HepG2 (cell line): Measurements from ENCODE around the gene PPP1R15B. TPM values are rescaled to one million over a fixed set of nuclear protein-coding genes. Genes with fewer than 3 reads are reported as not detected.

Experiments used
- ATAC-seq: fragments of 200-7000 bp; cut with Tn5 transposase; 3 replicates; pipeline ENCODE4 v1.9.1; 2020; ENCODE audit warnings: mild to moderate bottlenecking, moderate library complexity
- BruUV-seq: library from RNA; stranded (reverse); fragments of 400-500 nt; replicated peaks from 2 replicates; lab custom pipeline; 2021; lab: Mats Ljungman, UMichigan
- CTCF ChIA-PET: fragments of 300-600 bp; formaldehyde crosslinking; extraction: SDS; loops from one replicate; lab custom pipeline; 2021; ENCODE audit warnings: low total read pairs, inconsistent platforms, low intra/inter-chr PET ratio; lab: Yijun Ruan, JAX
- POLR2A ChIA-PET: fragments of 350-600 bp; sonication (Branson Sonifier 250); formaldehyde crosslinking; loops from one replicate; lab custom pipeline; 2020; ENCODE audit warnings: antibody characterized with exemption, inconsistent platforms; lab: Yijun Ruan, JAX
- DNase-seq: peaks from one replicate; pipeline ENCODE4 v3.0.0-alpha.2; 2015; ENCODE audit warnings: low spot score
- FAIRE-seq: peaks from 3 replicates; lab custom pipeline; 2011; peaks lifted over from hg19 to GRCh38; lab: Jason Lieb, UNC
- H2AFZ ChIP-seq: one replicate; pipeline ENCODE4 v1.6.1; 2011; ENCODE audit warnings: low read length, inconsistent platforms
- H3K27ac ChIP-seq: fragments of 300-600 bp; 3 replicates; pipeline ENCODE4 v1.8.0; 2011; ENCODE audit warnings: mixed run types, mild to moderate bottlenecking, mixed read lengths, low read length, inconsistent platforms; ENCODE audit not compliant: insufficient read depth; ENCODE audit errors: extremely low read length
- H3K27me3 ChIP-seq, 2 experiments: fragments of 200-600 bp in 1 of 2; 2 replicates in 1 of 2; 3 replicates in 1 of 2; pipeline versions ENCODE4 v1.6.0 to v1.8.0; 2011; ENCODE audit warnings: low read length in 2 of 2, mild to moderate bottlenecking in 2 of 2, moderate library complexity in 2 of 2, inconsistent platforms in 1 of 2; ENCODE audit not compliant: insufficient read depth in 2 of 2, control insufficient read depth in 1 of 2
- H3K36me3 ChIP-seq, 2 experiments: fragments of 200-600 bp in 1 of 2; replicated peaks in 1 of 2; 2 replicates in 1 of 2; 3 replicates in 1 of 2; pipeline versions ENCODE4 v1.5.1 to v1.8.0; 2011; ENCODE audit warnings: low read length in 2 of 2, inconsistent platforms in 1 of 2; ENCODE audit not compliant: insufficient read depth in 2 of 2, control insufficient read depth in 1 of 2
- H3K4me1 ChIP-seq: 2 replicates; pipeline ENCODE4 v1.5.1; 2012; ENCODE audit warnings: low read length, inconsistent platforms; ENCODE audit not compliant: insufficient read depth
- H3K4me2 ChIP-seq: 2 replicates; pipeline ENCODE4 v1.6.0; 2011; ENCODE audit warnings: low read depth, low read length, inconsistent platforms
- H3K4me3 ChIP-seq, 3 experiments: fragments of 200-600 bp in 1 of 3; sonication (generic), shearing (Covaris generic) in 1 of 3; replicated peaks in 1 of 3; 2 replicates each; pipeline ENCODE4 v1.5.1; 2011 to 2016; ENCODE audit warnings: low read length in 3 of 3, inconsistent platforms in 2 of 3, low read depth in 2 of 3, mild to moderate bottlenecking in 2 of 3, control low read depth in 1 of 3, mixed read lengths in 1 of 3; ENCODE audit not compliant: insufficient read depth in 1 of 3
- H3K79me2 ChIP-seq: one replicate; pipeline ENCODE4 v1.6.1; 2011; ENCODE audit warnings: low read length, inconsistent platforms; ENCODE audit not compliant: insufficient read depth
- H3K9ac ChIP-seq: 2 replicates; pipeline ENCODE4 v1.6.0; 2011; ENCODE audit warnings: mild to moderate bottlenecking, low read depth, low read length, inconsistent platforms; ENCODE audit not compliant: insufficient read depth
- H3K9me3 ChIP-seq: 2 replicates; pipeline ENCODE4 v1.5.1; 2012; ENCODE audit warnings: mild to moderate bottlenecking, low read length
- H4K20me1 ChIP-seq: 2 replicates; pipeline ENCODE4 v1.6.0; 2011; ENCODE audit warnings: inconsistent platforms, mild to moderate bottlenecking, low read length, moderate library complexity; ENCODE audit not compliant: insufficient read depth
- BRCA1 ChIP-seq: sonication (generic); formaldehyde crosslinking; IDR thresholded peaks from 2 replicates; pipeline ENCODE4 v1.4.0; 2020; ENCODE audit warnings: missing genetic modification reagents
- HNRNPL ChIP-seq: fragments of 200-400 bp; formaldehyde crosslinking; IDR thresholded peaks from 2 replicates; pipeline ENCODE4 v1.6.1; 2017; ENCODE audit warnings: mild to moderate bottlenecking, low read depth, low read length
- NCOA2 ChIP-seq: sonication (generic); formaldehyde crosslinking; IDR thresholded peaks from 2 replicates; pipeline ENCODE4 v1.8.0; 2022; ENCODE audit warnings: inconsistent platforms
- TGIF2 ChIP-seq: IDR thresholded peaks from 2 replicates; pipeline ENCODE4 v1.6.1; 2016; ENCODE audit warnings: control low read depth, missing compliant biosample characterization
- ZFP1 ChIP-seq: IDR thresholded peaks from 2 replicates; pipeline ENCODE4 v1.6.1; 2016
- WGBS: methylation state at CpG from one replicate; pipeline ENCODE4 v1.1.6; 2017; ENCODE audit warnings: low lambda C conversion rate; 5-methylcytosine and 5-hydroxymethylcytosine counted together
- in situ Hi-C: cut with HindIII; loops from 2 replicates; pipeline ENCODE4 v1.10.0; 2017; ENCODE audit warnings: low pct_unique_long_range_greater_than_20kb; ENCODE audit not compliant: extremely low pct_ligation_motif_present
- intact Hi-C: fragments of 100-400 bp; cut with micrococcal nuclease; formaldehyde crosslinking; loops from one replicate; pipeline ENCODE4 v1.10.0; 2022; ENCODE audit not compliant: unreplicated experiment
- polyA plus RNA-seq, 8 experiments: library from polyadenylated mRNA; depleted of rRNA in 3 of 8; stranded (reverse) in 7 of 8; unstranded in 1 of 8; fragments of >200 nt; fragmentation: Illumina TruSeq in 4 of 8; extraction: Trizol in 4 of 8; gene quantifications; 2 replicates each; pipeline versions ENCODE4 v1.2.1 to v1.2.3, GENCODE V29; 2011 to 2016; ENCODE audit warnings: low read depth in 4 of 8, missing spikeins in 1 of 8, mixed read lengths in 1 of 8; ENCODE audit not compliant: insufficient read depth in 1 of 8
- total RNA-seq, 5 experiments: library from RNA; depleted of rRNA; stranded (reverse); fragments of >200 nt; fragmentation: Illumina TruSeq; extraction: Trizol; gene quantifications; 2 replicates each; pipeline ENCODE4 v1.2.3, GENCODE V29; 2016; ENCODE audit warnings: low read depth in 1 of 5
- TF ChIP-seq, protein P1 (sequence below), 2 experiments: sonication (generic) in 1 of 2; formaldehyde crosslinking in 1 of 2; IDR thresholded peaks; 2 replicates each; pipeline versions ENCODE4 v1.5.1 to v1.6.1; 2011 to 2020; ENCODE audit warnings: borderline replicate concordance in 1 of 2, low read depth in 1 of 2, low read length in 1 of 2, mild to moderate bottlenecking in 1 of 2, missing genetic modification reagents in 1 of 2, moderate library complexity in 1 of 2
- TF ChIP-seq, protein P2 (sequence below): sonication (generic); formaldehyde crosslinking; IDR thresholded peaks from 2 replicates; pipeline ENCODE4 v1.4.0; 2020; ENCODE audit warnings: mild to moderate bottlenecking, missing genetic modification reagents
- TF ChIP-seq, protein P3 (sequence below): IDR thresholded peaks from 2 replicates; pipeline ENCODE4 v1.6.1; 2016; ENCODE audit warnings: low read depth, control low read depth
- TF ChIP-seq, protein P4 (sequence below): sonication (generic); formaldehyde crosslinking; IDR thresholded peaks from 2 replicates; pipeline ENCODE4 v1.8.0; 2022; ENCODE audit warnings: mild to moderate bottlenecking, missing genetic modification reagents
- TF ChIP-seq, protein P5 (sequence below), 2 experiments: IDR thresholded peaks; 2 replicates each; pipeline ENCODE4 v1.6.1; 2011 to 2012; ENCODE audit warnings: low read length in 2 of 2, borderline replicate concordance in 1 of 2, low read depth in 1 of 2, mild to moderate bottlenecking in 1 of 2, moderate library complexity in 1 of 2

Gene PPP1R15B
- total and polyA plus RNA-seq, 2 of the 13 experiments (the other 11 are each of a cell fraction or from before 2014, with no cell fraction given) = 13.4 to 23.8 TPM

DNA sequence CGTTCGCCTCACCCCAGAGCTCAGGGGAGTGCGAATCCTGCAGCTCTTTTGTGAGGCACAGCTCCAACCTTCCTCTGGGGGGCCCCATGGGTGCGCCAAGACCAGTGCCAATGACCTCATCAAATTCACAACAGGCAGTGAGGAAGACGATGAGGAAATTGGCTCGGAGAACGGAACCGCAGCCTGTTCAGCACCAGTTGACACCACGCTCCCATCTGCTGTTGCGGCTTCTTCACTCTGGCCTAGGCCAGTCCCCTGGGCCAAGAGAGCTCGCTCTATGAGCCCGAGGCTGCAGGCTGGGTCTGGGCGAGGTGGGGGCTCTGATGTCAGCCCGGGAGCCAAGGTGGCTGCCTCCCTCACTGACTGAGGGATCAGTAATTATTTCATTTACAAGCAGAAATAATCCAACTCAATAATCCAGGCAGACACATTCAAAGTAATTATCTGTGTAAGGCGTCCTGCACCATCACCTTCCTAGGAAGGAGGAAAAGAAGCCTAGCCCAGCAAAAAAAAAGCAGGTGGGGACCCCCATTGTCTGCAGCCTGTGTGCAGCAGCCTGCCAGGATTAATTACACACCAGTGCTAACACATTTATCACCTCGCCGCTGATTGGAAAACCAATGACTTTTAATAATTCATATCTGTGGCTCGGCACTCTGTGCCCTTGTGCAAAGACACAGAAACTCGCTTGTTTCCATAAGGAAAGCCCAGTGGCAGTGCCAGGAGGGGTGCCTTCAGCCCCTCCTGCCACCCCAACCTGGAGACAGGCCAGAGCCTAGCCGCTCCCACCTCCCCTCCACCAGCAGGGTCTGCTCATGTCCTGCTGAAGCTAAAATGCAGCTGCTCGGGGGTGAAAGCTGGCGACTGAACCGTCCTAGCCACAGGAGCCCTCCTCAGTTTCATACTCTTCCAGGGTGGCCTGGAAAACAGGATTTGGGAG, 53.8 kb downstream of the PPP1R15B start (continued):
- TF ChIP-seq HNRNPL (no peak), ZFP1 (CRISPR knock-in tag) (no peak), BRCA1 (CRISPR knock-in tag) (no peak)
- TF ChIP-seq, protein P1, sequence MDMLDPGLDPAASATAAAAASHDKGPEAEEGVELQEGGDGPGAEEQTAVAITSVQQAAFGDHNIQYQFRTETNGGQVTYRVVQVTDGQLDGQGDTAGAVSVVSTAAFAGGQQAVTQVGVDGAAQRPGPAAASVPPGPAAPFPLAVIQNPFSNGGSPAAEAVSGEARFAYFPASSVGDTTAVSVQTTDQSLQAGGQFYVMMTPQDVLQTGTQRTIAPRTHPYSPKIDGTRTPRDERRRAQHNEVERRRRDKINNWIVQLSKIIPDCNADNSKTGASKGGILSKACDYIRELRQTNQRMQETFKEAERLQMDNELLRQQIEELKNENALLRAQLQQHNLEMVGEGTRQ (IDR thresholded peaks at IDR 0.05; ENCODE audit: low read depth, low read length) = no peak
- TF ChIP-seq, protein P1 (CRISPR knock-in tag; IDR thresholded peaks at IDR 0.05; ENCODE audit: borderline replicate concordance) = no peak
- TF ChIP-seq, protein P2, sequence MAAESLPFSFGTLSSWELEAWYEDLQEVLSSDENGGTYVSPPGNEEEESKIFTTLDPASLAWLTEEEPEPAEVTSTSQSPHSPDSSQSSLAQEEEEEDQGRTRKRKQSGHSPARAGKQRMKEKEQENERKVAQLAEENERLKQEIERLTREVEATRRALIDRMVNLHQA = no peak
- TF ChIP-seq, protein P3, sequence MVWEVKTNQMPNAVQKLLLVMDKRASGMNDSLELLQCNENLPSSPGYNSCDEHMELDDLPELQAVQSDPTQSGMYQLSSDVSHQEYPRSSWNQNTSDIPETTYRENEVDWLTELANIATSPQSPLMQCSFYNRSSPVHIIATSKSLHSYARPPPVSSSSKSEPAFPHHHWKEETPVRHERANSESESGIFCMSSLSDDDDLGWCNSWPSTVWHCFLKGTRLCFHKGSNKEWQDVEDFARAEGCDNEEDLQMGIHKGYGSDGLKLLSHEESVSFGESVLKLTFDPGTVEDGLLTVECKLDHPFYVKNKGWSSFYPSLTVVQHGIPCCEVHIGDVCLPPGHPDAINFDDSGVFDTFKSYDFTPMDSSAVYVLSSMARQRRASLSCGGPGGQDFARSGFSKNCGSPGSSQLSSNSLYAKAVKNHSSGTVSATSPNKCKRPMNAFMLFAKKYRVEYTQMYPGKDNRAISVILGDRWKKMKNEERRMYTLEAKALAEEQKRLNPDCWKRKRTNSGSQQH (CRISPR knock-in tag) = no peak

DNA sequence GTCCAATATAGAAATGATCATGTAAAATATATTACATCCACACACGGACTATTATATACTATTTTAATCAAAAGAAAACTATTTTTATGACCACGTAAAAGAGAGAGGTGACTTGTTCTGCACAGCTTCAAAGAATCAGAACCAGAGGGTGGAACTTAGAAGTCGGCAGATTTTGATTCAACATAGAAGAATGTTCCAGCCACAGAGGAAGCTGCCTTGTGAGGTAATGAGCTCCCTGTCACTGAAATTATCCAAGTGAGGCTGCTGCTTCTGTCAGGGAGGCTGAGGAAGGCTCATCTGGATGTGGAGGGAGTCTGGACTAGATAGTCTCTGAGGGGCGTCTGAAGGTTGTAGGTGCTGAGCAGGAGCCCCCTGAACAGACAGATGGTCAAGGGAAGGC, 54.6 kb downstream of the PPP1R15B start:
- POLR2A ChIA-PET = no interaction called here
- no peaks in the 10 kb centered on the region for H4K20me1 ChIP-seq
- no peak for FAIRE-seq
- CTCF ChIA-PET = no interaction called here
- no peak overlapping the region for H3K27ac ChIP-seq
- no TSS peak for BruUV-seq
- no peak overlapping the region for H3K9ac ChIP-seq
- no peaks in the 10 kb centered on the region; a peak in 1 of 5 replicates for H3K36me3 ChIP-seq
- H2AFZ ChIP-seq = no peak overlapping the region
- H3K9me3 ChIP-seq = no peaks in the 10 kb centered on the region
- WGBS = 92% methylated on average over 4 of the region's 4 CpGs
- no peak overlapping the region for H3K4me3 ChIP-seq
- H3K4me1 ChIP-seq = peaks cover 8% of the 10 kb centered on the region
- no peak overlapping the region for H3K4me2 ChIP-seq
- TF ChIP-seq, protein P4, sequence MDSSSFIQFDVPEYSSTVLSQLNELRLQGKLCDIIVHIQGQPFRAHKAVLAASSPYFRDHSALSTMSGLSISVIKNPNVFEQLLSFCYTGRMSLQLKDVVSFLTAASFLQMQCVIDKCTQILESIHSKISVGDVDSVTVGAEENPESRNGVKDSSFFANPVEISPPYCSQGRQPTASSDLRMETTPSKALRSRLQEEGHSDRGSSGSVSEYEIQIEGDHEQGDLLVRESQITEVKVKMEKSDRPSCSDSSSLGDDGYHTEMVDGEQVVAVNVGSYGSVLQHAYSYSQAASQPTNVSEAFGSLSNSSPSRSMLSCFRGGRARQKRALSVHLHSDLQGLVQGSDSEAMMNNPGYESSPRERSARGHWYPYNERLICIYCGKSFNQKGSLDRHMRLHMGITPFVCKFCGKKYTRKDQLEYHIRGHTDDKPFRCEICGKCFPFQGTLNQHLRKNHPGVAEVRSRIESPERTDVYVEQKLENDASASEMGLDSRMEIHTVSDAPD (CRISPR knock-in tag) = no peak
- TF ChIP-seq TGIF2 (CRISPR knock-in tag) (no peak), NCOA2 (CRISPR knock-in tag) (no peak)
- TF ChIP-seq, protein P5, sequence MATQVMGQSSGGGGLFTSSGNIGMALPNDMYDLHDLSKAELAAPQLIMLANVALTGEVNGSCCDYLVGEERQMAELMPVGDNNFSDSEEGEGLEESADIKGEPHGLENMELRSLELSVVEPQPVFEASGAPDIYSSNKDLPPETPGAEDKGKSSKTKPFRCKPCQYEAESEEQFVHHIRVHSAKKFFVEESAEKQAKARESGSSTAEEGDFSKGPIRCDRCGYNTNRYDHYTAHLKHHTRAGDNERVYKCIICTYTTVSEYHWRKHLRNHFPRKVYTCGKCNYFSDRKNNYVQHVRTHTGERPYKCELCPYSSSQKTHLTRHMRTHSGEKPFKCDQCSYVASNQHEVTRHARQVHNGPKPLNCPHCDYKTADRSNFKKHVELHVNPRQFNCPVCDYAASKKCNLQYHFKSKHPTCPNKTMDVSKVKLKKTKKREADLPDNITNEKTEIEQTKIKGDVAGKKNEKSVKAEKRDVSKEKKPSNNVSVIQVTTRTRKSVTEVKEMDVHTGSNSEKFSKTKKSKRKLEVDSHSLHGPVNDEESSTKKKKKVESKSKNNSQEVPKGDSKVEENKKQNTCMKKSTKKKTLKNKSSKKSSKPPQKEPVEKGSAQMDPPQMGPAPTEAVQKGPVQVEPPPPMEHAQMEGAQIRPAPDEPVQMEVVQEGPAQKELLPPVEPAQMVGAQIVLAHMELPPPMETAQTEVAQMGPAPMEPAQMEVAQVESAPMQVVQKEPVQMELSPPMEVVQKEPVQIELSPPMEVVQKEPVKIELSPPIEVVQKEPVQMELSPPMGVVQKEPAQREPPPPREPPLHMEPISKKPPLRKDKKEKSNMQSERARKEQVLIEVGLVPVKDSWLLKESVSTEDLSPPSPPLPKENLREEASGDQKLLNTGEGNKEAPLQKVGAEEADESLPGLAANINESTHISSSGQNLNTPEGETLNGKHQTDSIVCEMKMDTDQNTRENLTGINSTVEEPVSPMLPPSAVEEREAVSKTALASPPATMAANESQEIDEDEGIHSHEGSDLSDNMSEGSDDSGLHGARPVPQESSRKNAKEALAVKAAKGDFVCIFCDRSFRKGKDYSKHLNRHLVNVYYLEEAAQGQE (IDR thresholded peaks at IDR 0.05; ENCODE audit: borderline replicate concordance in 1 of 2, low read depth in 1 of 2, low read length in 2 of 2) = no peak
- intact Hi-C loops (no loop called here), in situ Hi-C loops (loop anchor here (25.0 kb wide), 1 partner anchor 495 kb away; the partner anchor contains the start of gene SNRPE)
- ATAC-seq = no peak
- no peaks in the 10 kb centered on the region; a peak in 1 of 5 replicates for H3K27me3 ChIP-seq
- H3K79me2 ChIP-seq = peaks cover 3% of the 10 kb centered on the region
- no peak for DNase-seq
